Measurements from ENCODE around the gene PKIG. TPM values are rescaled to one million over a fixed set of nuclear protein-coding genes. Genes with fewer than 3 reads are reported as not detected.

Gene PKIG
- total RNA-seq, 1 experiment from 2014 or later, result 76.2 TPM

GRCh38 chr20:44596876-44597275 is 14.5 kb downstream of the PKIG start:
- no peak overlapping the region for H3K4me3 ChIP-seq (ENCODE audit: insufficient read depth, low read depth, low read length)
- no peak for DNase-seq
- H3K36me3 ChIP-seq (replicated peaks; ENCODE audit: control insufficient read depth, insufficient read depth, low read length), result no peaks in the 10 kb centered on the region; the same call in 1 of the 2 replicates
- H3K27me3 ChIP-seq (ENCODE audit: control insufficient read depth, insufficient read depth, low read length), result no peaks in the 10 kb centered on the region

GRCh38 chr20:44597516-44597915 is 15.1 kb downstream of the PKIG start:
- no peak for DNase-seq
- Histone ChIP-seq H3K36me3 (replicated peaks; ENCODE audit: control insufficient read depth, insufficient read depth, low read length) (no peaks in the 10 kb centered on the region), H3K27me3 (ENCODE audit: control insufficient read depth, insufficient read depth, low read length) (no peaks in the 10 kb centered on the region), H3K4me3 (ENCODE audit: insufficient read depth, low read depth, low read length) (no peak overlapping the region)

GRCh38 chr20:44597930-44598329 is 15.6 kb downstream of the PKIG start:
- H3K27me3 ChIP-seq (ENCODE audit: control insufficient read depth, insufficient read depth, low read length), result no peaks in the 10 kb centered on the region
- H3K4me3 ChIP-seq (ENCODE audit: insufficient read depth, low read depth, low read length), result no peak overlapping the region
- DNase-seq, result no peak
- H3K36me3 ChIP-seq (replicated peaks; ENCODE audit: control insufficient read depth, insufficient read depth, low read length), result no peaks in the 10 kb centered on the region

DNA sequence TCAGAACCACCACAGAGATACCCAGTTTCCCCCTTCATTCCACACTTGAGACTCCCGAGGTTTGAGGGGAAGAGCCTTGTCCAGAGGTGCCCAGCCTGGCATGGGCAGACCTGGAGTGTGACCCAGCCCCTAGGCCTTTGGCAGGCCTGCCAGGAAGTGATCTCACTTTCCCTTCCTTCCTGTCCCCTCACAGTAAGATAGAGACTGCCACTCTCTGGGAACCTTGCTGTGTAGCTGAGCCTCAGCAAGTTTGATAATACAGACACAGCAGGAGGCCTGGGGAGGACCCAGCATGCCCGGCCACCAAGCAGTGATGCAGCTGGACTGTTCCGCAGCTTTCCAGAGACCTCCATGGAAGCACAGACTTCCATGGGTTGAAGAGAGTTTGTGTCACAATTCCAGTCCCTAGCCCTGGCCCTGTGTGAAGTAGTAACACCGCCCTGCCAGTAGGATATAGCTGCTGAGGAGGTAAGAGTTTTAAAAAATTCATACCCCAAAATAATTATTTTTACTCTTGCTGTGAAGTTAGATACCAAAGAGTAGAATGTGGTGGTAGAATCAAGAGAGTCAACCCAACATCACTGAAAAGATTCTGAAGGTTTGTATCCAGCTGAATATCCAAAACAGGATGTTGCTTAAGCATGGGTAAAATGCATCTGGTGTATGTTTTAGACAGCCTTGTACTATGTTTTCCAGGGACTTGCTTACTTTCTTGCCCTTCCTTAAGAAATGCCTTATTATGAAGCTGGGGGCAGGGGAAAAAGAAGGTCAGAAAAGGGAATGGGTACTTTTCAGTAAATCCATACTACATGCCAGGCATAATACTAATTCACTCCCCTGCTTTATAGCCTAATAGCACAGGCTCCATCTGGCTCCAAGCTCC is 16.3 kb downstream of the PKIG start:
- Histone ChIP-seq H3K36me3 (replicated peaks; ENCODE audit: control insufficient read depth, insufficient read depth, low read length) (no peaks in the 10 kb centered on the region), H3K4me3 (ENCODE audit: insufficient read depth, low read depth, low read length) (no peak overlapping the region), H3K27me3 (ENCODE audit: control insufficient read depth, insufficient read depth, low read length) (no peaks in the 10 kb centered on the region)
- peak; percentile 60 for DNase-seq

DNA sequence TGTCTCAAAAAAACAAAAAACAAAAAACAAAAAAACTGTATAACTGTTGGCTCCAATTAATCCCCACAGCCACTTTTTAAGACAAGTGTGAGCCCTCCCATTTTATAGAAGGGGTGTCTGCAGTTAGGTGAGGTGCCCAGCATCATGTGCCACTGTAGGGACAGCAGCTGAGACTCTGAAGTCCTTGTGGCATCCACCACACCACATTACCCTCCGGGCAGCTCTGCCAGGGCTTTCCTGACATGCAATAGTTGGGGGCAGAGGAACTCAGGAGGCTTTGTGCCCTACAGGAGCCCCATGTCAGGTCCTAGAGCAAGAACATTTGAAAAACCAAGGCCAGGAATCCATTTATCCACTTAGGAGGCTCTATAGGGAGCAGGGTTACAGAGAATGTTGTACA is 17.3 kb downstream of the PKIG start:
- Histone ChIP-seq H3K36me3 (replicated peaks; ENCODE audit: control insufficient read depth, insufficient read depth, low read length) (no peaks in the 10 kb centered on the region), H3K4me3 (ENCODE audit: insufficient read depth, low read depth, low read length) (no peak overlapping the region), H3K27me3 (ENCODE audit: control insufficient read depth, insufficient read depth, low read length) (no peaks in the 10 kb centered on the region)
- no peak for DNase-seq

DNA sequence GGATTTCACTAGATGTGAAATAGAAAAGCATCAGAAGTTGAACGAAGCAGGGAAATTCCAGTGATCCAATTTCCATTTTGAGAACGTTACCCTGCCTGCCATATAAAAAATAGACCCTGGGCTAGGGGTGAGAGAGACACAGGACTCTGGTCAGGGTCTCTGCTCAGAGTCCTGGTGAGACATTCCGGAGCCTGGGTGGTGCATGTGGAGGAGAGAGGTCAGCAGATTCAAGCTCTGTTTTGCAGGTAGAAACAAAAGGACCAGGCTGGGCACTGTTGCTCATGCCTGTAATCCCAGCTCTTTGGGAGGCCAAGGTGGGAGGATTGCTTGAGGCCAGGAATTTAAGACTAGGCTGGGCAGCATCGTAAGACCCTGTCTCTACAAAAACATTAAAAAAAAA is 17.9 kb downstream of the PKIG start:
- DNase-seq, result no peak
- Histone ChIP-seq H3K27me3 (ENCODE audit: control insufficient read depth, insufficient read depth, low read length) (no peaks in the 10 kb centered on the region), H3K36me3 (replicated peaks; ENCODE audit: control insufficient read depth, insufficient read depth, low read length) (no peaks in the 10 kb centered on the region), H3K4me3 (ENCODE audit: insufficient read depth, low read depth, low read length) (no peak overlapping the region)

- Histone ChIP-seq H3K36me3 (replicated peaks; ENCODE audit: control insufficient read depth, insufficient read depth, low read length) (no peaks in the 10 kb centered on the region), H3K4me3 (ENCODE audit: insufficient read depth, low read depth, low read length) (no peak overlapping the region), H3K27me3 (ENCODE audit: control insufficient read depth, insufficient read depth, low read length) (no peaks in the 10 kb centered on the region)
- no peak for DNase-seq
Measured at GRCh38 chr20:44600758-44601201, 18.4 kb downstream of the PKIG start.

DNA sequence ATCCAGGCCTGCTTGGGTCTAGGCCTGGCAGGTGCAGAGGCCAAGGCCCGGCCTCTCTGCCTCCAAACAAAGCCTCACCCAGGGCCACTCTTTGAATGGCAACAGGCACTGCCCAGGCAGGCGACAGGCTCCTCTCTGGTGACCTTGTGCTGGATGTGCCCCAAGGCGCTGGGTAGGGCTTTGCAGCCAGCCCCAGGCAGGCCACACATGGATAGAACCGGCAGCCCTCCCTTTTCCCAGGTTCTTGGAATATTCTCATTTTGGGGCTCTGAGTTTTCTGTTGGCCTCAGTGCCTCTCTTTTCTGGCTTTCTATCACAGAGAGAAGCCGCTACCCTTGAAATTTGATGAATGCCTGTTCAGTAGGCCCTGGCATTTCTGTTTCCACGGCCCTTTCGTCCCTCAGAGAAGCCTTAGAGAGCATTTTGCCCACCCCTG is 18.9 kb downstream of the PKIG start:
- Histone ChIP-seq H3K36me3 (replicated peaks; ENCODE audit: control insufficient read depth, insufficient read depth, low read length) (no peaks in the 10 kb centered on the region), H3K4me3 (ENCODE audit: insufficient read depth, low read depth, low read length) (no peak overlapping the region), H3K27me3 (ENCODE audit: control insufficient read depth, insufficient read depth, low read length) (no peaks in the 10 kb centered on the region)
- no peak for DNase-seq

DNA sequence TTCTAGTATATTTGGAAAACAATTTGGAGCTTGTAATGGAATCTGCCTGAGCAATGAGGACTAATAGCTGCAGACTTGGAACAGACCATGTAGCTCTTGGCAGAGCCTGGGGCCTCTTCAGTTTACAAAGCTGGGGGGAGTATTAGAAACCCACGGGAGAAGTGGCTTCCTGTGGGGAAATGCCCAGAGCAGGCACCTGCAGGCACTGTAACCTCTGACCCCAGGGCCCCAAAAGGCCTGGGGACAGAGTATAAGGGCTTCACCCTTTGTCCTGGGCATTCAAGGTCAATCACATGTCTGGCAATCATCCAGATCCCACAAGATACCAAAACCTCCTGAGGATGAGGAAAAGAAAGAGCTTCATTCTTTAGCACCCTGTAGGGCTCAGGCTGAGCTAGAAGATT is 19.4 kb downstream of the PKIG start:
- no peaks in the 10 kb centered on the region for H3K36me3 ChIP-seq (replicated peaks; ENCODE audit: control insufficient read depth, insufficient read depth, low read length)
- no peak for DNase-seq

DNA sequence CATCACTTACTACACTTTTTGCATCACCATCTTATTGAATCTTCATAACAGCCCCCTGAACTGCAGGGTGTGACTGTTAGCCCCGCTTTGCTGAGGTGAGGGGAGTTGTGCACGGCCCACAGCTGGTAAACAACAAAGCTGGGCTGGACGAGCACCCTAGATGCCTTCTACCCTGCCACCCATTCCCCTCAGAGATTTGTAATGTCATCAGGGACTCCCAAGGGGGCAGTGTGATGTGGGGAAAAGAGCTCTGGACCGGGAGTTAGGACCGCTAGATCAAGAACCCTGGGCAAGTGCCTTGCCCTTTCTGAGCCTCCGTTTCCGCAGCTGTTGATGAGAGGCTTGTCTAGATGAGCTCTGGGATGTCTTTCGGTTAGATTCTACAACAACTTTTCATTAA is 20.9 kb downstream of the PKIG start:
- DNase-seq, result peak; percentile 74
- H3K4me3 ChIP-seq (ENCODE audit: insufficient read depth, low read depth, low read length), result no peak overlapping the region

More for the DNA sequence above, 19.4 kb downstream of the PKIG start:
- Histone ChIP-seq H3K27me3 (ENCODE audit: control insufficient read depth, insufficient read depth, low read length) (no peaks in the 10 kb centered on the region), H3K4me3 (ENCODE audit: insufficient read depth, low read depth, low read length) (no peak overlapping the region)

GRCh38 chr20:44606725-44607441 is 24.5 kb downstream of the PKIG start:
- H3K4me3 ChIP-seq (ENCODE audit: insufficient read depth, low read depth, low read length), result no peak overlapping the region
- no peak for DNase-seq
- no peaks in the 10 kb centered on the region for H3K36me3 ChIP-seq (replicated peaks; ENCODE audit: control insufficient read depth, insufficient read depth, low read length)
- no peaks in the 10 kb centered on the region for H3K27me3 ChIP-seq (ENCODE audit: control insufficient read depth, insufficient read depth, low read length)

More for the DNA sequence above, 20.9 kb downstream of the PKIG start:
- no peaks in the 10 kb centered on the region for H3K36me3 ChIP-seq (replicated peaks; ENCODE audit: control insufficient read depth, insufficient read depth, low read length)
- no peaks in the 10 kb centered on the region for H3K27me3 ChIP-seq (ENCODE audit: control insufficient read depth, insufficient read depth, low read length)

- H3K4me3 ChIP-seq (ENCODE audit: insufficient read depth, low read depth, low read length), result no peak overlapping the region
- DNase-seq, result no peak
Measured at GRCh38 chr20:44609006-44609515, 26.7 kb downstream of the PKIG start.

GRCh38 chr20:44609516-44610312 is 27.3 kb downstream of the PKIG start:
- H3K27me3 ChIP-seq (ENCODE audit: control insufficient read depth, insufficient read depth, low read length), result no peaks in the 10 kb centered on the region
- no peaks in the 10 kb centered on the region for H3K36me3 ChIP-seq (replicated peaks; ENCODE audit: control insufficient read depth, insufficient read depth, low read length)
- peak; percentile 90 for DNase-seq
- H3K4me3 ChIP-seq (ENCODE audit: insufficient read depth, low read depth, low read length), result no peak overlapping the region

More at GRCh38 chr20:44609006-44609515, 26.7 kb downstream of the PKIG start:
- Histone ChIP-seq H3K36me3 (replicated peaks; ENCODE audit: control insufficient read depth, insufficient read depth, low read length) (no peaks in the 10 kb centered on the region), H3K27me3 (ENCODE audit: control insufficient read depth, insufficient read depth, low read length) (no peaks in the 10 kb centered on the region)

- no peaks in the 10 kb centered on the region for H3K36me3 ChIP-seq (replicated peaks; ENCODE audit: control insufficient read depth, insufficient read depth, low read length)
Measured at GRCh38 chr20:44610313-44610962, 28.1 kb downstream of the PKIG start.

More at GRCh38 chr20:44610313-44610962, 28.1 kb downstream of the PKIG start:
- peak; percentile 13 for DNase-seq
- H3K4me3 ChIP-seq (ENCODE audit: insufficient read depth, low read depth, low read length), result no peak overlapping the region
- H3K27me3 ChIP-seq (ENCODE audit: control insufficient read depth, insufficient read depth, low read length), result peaks cover under 1% of the 10 kb centered on the region; the same call in 1 of the 2 replicates
